ENCODE results near the gene RRAGC.

GRCh38 chr1:38829368-38829767, 30.2 kb downstream of the RRAGC start:
- TF ChIP-seq SP1 (IDR thresholded peaks at IDR 0.05; ENCODE audit: low read depth, low read length) (no peak), ESRRA (IDR thresholded peaks at IDR 0.05; ENCODE audit: low read length) (no peak), EZH2 (IDR thresholded peaks at IDR 0.05; ENCODE audit: borderline replicate concordance, control insufficient read depth, low read depth, low read length) (no peak), WRNIP1 (IDR thresholded peaks at IDR 0.05; ENCODE audit: borderline replicate concordance, low read depth, low read length) (no peak), BCLAF1 (IDR thresholded peaks at IDR 0.05) (no peak), JUNB (IDR thresholded peaks at IDR 0.05) (no peak), POLR2A (IDR thresholded peaks at IDR 0.05; ENCODE audit: low read depth, low read length) (no peak), EGR1 (IDR thresholded peaks at IDR 0.05; ENCODE audit: borderline replicate concordance in 1 of 2, low read depth in 2 of 2, low read length in 2 of 2) (no peak)
